Peyer's patch (tissue), 4 donors: ENCODE data around the gene C4orf54. TPM values are rescaled to one million over a fixed set of nuclear protein-coding genes. Genes with fewer than 3 reads are reported as not detected.

ENCODE experiments used
- DNase-seq, 3 donors: peaks; one replicate each; pipeline ENCODE4 v3.0.0-alpha.2; 2017 to 2019
- H3K27ac ChIP-seq, 4 donors: fragments of 200-600 bp; sonication (generic); one replicate each; pipeline ENCODE4 v1.5.1; 2016 to 2019
- H3K27me3 ChIP-seq, 2 donors: fragments of 200-600 bp; sonication (generic); one replicate each; pipeline ENCODE4 v1.5.1; 2019
- H3K36me3 ChIP-seq, 3 donors: fragments of 200-600 bp; sonication (generic); one replicate each; pipeline ENCODE4 v1.5.1; 2016 to 2019
- H3K4me1 ChIP-seq, 4 donors: fragments of 200-600 bp; sonication (generic); one replicate each; pipeline ENCODE4 v1.5.1; 2016 to 2019
- H3K4me3 ChIP-seq, 4 donors: fragments of 200-600 bp; sonication (generic); 1 replicate in 3 of 4; 2 replicates in 1 of 4; pipeline ENCODE4 v1.5.1; 2016 to 2019; ENCODE audit warnings: mild to moderate bottlenecking in 1 of 4
- H3K9me3 ChIP-seq, 4 donors: fragments of 200-600 bp; sonication (generic); one replicate each; pipeline ENCODE4 v1.5.1; 2016 to 2019; ENCODE audit warnings: mild to moderate bottlenecking in 1 of 4
- CTCF ChIP-seq, 6 experiments: fragments of 450-650 bp in 4 of 6; fragments of 200-600 bp in 2 of 6; sonication (generic) in 1 of 6; IDR thresholded peaks; one replicate each; pipeline ENCODE4 v1.5.1; 2017 to 2019; ENCODE audit warnings: antibody characterized with exemption in 6 of 6, mild to moderate bottlenecking in 3 of 6, moderate library complexity in 1 of 6
- POLR2A ChIP-seq, 2 donors: fragments of 450-650 bp; IDR thresholded peaks; one replicate each; pipeline ENCODE4 v1.5.1; 2017; ENCODE audit warnings: antibody characterized with exemption in 2 of 2, mild to moderate bottlenecking in 2 of 2, moderate library complexity in 2 of 2
- total RNA-seq, 4 donors: library from RNA; depleted of rRNA; stranded (reverse); fragments of >200 nt; gene quantifications; one replicate each; pipeline ENCODE4 v1.1.0, GENCODE V29; 2016

C4orf54 gene
- total RNA-seq, 4 donors from 2014 or later: not detected

DNA sequence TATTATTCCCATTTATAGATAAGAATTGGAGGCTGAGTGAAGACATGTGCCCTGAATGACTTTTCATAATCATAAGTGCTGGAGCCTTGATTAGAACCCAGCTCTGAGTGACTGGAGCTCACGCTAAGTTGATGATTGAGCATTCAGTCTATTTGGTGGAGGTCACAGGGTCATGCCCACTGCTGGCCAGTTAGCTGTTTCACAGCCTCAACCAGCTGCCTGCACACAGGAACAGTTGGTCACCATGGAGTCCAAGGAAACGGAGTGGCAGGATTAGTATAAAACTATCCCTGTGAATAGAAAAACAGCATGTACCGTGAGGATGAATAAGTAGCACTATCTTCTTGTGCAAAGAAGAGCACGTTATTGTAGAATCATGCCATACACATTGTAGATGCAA lies 1.0 kb upstream of the C4orf54 start:
- no peaks in the 10 kb centered on the region for H3K27me3 ChIP-seq
- no peaks in the 10 kb centered on the region for H3K9me3 ChIP-seq
- no peak overlapping the region for H3K27ac ChIP-seq
- H3K4me3 ChIP-seq: no peak overlapping the region
- TF ChIP-seq CTCF (IDR thresholded peaks at IDR 0.05) (no peak), POLR2A (IDR thresholded peaks at IDR 0.05) (no peak)
- H3K36me3 ChIP-seq: no peaks in the 10 kb centered on the region
- DNase-seq: no peak
- no peaks in the 10 kb centered on the region for H3K4me1 ChIP-seq

GRCh38 chr4:99655308-99656081 lies 2.1 kb downstream of the C4orf54 start:
- DNase-seq: no peak
- H3K9me3 ChIP-seq: no peaks in the 10 kb centered on the region
- no peaks in the 10 kb centered on the region for H3K4me1 ChIP-seq
- H3K4me3 ChIP-seq: no peak overlapping the region
- no peaks in the 10 kb centered on the region for H3K36me3 ChIP-seq
- H3K27ac ChIP-seq: no peak overlapping the region
- H3K27me3 ChIP-seq: no peaks in the 10 kb centered on the region
- TF ChIP-seq POLR2A (IDR thresholded peaks at IDR 0.05) (no peak), CTCF (IDR thresholded peaks at IDR 0.05) (no peak)

DNA sequence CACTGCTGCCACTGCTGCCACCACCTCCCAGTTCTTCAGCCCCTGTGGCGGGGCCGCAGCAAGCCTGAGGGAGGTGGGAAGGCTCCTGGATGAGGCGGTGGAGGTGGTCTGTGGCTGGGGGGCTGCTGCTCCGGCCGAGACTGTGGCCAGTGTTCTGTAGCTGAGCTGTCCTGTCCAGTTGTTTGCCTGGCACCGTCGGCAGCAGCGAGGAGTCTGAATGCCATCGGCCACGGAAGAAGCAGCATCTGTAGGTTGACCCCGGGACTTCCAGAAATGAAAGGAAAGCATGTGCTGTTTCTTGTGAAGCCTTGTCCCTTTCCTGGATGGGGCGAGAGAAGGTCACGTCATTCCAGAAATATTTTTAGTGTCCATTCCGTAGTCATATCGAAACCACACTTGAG lies 3.3 kb downstream of the C4orf54 start:
- Histone ChIP-seq H3K27ac (no peak overlapping the region), H3K27me3 (no peaks in the 10 kb centered on the region), H3K4me1 (no peaks in the 10 kb centered on the region), H3K4me3 (no peak overlapping the region), H3K36me3 (no peaks in the 10 kb centered on the region), H3K9me3 (no peaks in the 10 kb centered on the region)
- no peak for TF ChIP-seq POLR2A (IDR thresholded peaks at IDR 0.05)
- TF ChIP-seq CTCF (IDR thresholded peaks at IDR 0.05): no peak
- DNase-seq: no peak

DNA sequence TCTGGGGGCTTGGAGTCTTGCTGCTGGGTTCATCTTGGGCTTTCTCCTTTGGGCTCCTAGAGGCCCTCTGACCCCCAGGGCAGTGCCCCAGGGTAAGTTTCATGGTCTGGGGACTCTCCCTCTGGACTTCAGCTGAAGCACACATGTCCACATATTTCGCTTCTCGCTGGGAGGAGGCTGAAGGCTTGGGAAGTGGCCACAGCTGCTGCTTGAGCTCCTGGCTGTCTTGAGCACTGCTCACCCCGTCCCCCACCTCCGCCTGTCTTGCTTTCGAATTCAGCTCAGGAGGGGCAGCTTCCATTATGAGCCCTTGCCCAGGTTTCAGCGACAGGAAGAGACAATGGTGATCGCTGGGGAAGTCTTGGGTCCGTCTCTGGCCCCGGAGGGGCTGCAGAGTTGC lies 3.7 kb downstream of the C4orf54 start:
- Histone ChIP-seq H3K36me3 (no peaks in the 10 kb centered on the region), H3K4me1 (no peaks in the 10 kb centered on the region), H3K4me3 (no peak overlapping the region), H3K27ac (no peak overlapping the region), H3K27me3 (no peaks in the 10 kb centered on the region), H3K9me3 (no peaks in the 10 kb centered on the region)
- no peak for DNase-seq
- TF ChIP-seq POLR2A (IDR thresholded peaks at IDR 0.05) (no peak), CTCF (IDR thresholded peaks at IDR 0.05) (no peak)

DNA sequence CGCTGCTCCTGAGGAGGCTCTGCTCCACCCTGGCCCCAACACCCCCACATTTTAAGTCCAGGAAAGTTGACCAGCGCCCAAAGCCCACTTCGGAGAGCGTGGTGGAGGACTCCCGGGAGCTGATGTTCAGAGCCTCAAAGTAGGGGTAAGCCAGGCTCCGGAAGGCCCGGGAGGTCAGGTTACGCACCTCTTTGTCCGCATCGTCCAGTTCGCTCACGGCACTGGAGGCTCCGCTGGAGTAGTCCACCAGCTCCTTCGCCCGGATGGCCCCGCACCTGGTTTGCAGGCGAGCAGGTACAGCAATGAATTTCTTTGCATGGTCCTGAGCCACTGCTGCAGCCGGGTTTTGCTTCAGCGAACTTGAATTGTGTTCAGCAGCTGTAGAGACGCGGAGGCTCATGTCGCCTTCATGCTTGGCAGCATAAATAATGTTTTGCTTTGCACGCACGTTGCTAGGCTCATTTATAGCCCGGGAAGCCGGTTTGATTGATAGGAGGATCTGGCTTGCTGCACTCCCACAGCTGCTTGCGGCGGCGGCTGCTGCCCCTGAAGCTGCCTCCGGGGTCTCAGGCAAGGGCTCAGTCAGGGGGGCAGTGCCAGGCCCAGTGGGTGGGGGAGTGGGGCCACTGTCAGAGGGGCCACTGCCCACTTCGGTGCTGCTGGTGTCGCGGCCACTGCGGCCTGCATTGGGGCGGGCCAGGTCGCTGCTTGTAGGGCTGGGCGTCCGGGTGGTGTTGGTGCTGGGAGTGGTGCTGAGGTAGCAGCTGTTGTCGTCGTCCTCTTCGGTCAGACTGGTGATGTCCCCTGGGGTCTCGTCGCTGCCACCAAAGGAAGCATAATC lies 4.8 kb downstream of the C4orf54 start:
- Histone ChIP-seq H3K27me3 (no peaks in the 10 kb centered on the region), H3K9me3 (no peaks in the 10 kb centered on the region), H3K4me3 (no peak overlapping the region), H3K4me1 (no peaks in the 10 kb centered on the region), H3K27ac (no peak overlapping the region), H3K36me3 (no peaks in the 10 kb centered on the region)
- TF ChIP-seq POLR2A (IDR thresholded peaks at IDR 0.05): no peak
- TF ChIP-seq CTCF (IDR thresholded peaks at IDR 0.05): no peak
- DNase-seq: no peak
